Skeletal muscle cell (primary cell): ENCODE data around the gene HELZ.
A peak's percentile ranks its signal among the peaks of the same experiment; 100 is the strongest.
"Not testable (repeated sequence)": the region's sequence is repeated elsewhere in the genome, so short reads cannot be mapped to it uniquely, and the experiment has no call there.

Experiments
- DNase-seq: peaks from one replicate; pipeline ENCODE4 v3.0.0-alpha.2; 2010; ENCODE audit warnings: low read depth
- H3K4me3 ChIP-seq: 2 replicates; pipeline ENCODE4 v1.5.1; 2011; ENCODE audit warnings: low read depth, mild to moderate bottlenecking, control low read depth, low read length, moderate library complexity

Gene HELZ

DNA sequence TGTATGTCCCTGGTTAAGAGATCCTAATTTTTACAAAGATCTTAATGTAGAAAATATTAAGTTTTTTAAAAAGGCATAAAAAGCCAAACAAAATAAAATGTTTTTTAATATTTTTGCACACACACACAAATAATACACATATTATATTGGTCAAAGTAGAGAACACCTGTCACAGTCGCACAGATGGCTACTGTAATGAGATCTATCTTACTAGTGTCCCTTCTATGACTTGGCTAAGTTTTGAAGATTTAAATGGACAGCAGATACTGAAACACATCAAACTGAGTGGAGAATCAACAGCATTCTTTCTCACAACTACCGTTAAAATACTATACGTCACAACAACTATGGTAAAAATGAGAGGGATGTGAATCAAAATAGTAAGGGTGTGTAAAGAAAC lies 83.4 kb downstream of the HELZ start:
- DNase-seq, result no peak

DNA sequence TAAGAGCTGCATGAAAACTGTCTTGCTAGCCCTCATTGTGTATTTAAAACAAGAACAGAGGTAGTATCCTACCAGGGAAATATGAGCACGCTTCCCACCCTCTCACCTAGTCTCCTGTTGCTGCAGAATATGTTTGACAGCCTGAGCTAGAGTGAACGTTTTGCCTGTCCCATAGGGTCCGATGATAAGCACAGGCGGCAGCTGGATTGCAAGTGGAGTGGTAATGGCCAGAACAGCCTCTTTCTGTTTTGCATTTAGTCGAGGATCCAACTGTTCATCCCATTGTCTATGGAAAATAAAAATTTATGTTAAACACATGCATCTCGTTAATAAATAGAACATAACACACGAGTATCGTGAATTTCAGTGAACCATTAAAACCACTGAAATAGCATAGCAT lies 84.2 kb downstream of the HELZ start:
- no peak overlapping the region for H3K4me3 ChIP-seq
- no peak for DNase-seq

More for the DNA sequence above, 83.4 kb downstream of the HELZ start:
- H3K4me3 ChIP-seq, result no peak overlapping the region

DNA sequence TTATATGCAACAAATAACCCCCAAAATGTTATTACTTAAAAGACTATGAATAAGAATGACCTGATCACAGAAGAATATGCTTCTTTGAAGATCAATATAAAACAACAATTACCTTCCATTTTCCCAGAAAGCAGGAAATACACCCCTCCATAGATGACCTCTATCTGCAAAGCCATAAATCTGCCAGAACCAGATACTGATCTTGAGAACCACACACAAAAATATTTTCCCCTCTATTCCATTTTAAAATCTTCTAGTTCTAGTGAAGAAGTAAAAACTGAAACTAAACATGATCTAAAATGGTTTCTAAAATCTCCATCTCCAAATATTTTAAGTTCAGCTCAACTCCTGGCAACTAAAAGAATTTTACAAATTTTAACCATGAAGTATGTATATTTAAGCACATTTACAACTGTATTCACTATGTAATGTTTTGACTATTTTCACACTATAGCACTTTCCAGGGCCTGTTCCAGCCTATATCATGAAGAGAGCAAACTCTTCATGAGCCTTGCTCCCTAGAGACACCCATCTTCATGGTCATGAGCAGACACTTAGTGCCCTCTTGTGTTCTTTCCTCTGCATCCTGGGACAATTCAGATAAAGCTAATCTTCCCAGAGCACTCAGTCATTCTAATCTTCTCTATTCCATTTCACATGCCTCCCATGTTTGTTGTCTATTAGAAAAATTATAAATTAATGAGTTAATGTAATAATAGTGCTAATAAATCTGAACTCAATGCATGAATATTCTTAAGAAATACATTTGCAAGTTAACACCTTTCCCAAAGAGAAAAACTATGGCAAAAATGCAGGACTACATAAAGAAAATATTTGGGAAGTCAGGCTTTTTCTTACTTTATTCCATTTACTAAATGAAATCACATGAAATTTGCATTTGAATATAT lies 87.0 kb downstream of the HELZ start:
- peak; percentile 32 for DNase-seq

DNA sequence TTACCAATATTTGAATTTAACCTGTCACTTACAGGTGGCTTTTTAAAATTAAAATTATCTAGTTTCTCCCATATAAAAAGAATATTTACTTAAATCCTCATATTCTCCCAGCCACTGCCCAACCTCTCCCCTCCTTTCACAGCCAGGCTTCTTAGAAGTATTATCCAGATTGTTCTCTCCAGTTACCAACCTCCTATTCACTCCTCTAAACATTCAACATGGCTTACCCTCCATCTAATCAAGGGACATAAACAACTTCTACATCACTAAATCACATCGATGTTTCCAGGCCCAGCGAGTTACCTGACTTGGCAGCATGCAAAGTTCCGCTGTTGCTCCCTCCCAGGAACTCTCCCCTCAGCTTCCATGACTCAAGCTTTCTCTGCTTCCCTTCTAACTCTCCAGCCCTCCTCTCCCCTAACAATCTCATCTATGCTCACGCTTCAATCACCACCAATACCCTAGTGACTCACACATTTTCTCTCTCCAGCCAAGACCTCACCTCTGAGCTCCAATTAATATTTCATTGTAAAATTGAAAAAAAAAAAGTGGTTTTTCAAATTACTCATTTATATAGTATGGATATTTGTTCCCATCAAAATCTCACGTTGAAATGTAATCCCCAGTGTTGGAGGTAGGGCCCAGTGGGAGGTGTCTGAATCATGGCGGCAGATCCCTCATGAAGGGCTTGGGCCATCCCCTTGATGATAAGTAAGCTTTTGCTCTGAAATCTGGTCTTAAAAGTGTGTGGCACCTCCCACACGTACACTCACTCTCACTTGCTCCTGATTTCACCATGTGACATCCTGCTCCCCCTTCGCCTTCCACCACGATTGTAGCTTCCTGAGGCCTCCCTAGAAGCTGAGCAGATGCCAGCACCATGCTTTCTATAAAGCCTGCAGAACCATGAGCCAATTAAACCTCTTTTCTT lies 88.5 kb downstream of the HELZ start:
- no peak for DNase-seq
- no peak overlapping the region for H3K4me3 ChIP-seq

More for the DNA sequence above, 87.0 kb downstream of the HELZ start:
- no peak overlapping the region for H3K4me3 ChIP-seq

DNA sequence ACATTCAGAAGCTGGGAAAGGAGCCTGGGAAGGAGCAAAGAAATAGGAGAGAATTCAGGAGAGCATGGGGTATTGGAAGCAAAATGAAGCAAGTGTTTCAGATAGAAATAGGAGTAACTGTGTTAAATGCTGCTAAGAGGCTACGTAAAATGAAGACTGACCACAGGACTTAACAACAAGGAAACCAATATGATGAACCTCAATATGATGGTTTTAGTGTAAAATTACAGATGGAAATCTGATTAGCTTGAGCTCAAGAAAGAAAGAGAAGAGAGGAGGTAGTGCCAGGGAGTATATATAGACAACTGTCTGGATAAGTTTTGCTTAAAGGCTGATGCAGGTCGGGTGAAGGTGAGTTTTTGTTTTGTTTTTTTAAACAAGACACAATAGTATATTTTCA lies 92.2 kb downstream of the HELZ start:
- DNase-seq, result no peak
- no peak overlapping the region for H3K4me3 ChIP-seq

DNA sequence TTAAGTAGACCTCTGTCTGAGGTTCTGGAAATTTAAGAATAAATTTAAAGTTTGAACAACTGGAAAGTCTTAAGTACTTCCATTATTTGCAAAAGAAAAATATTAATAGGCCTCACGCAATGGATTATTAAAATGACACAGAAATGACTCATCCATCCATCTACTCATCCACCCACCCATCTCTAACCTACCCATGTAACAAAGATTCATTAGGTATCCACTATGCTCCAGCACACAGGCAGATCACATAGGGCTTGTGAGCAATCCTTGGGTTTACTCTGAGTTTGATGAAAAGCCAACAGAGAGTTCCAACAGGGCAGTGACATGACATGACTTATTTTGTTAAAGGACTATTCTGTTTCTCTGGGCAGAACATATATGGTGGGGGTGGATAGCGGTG lies 93.3 kb downstream of the HELZ start:
- DNase-seq, result peak; percentile 45
- no peak overlapping the region for H3K4me3 ChIP-seq

DNA sequence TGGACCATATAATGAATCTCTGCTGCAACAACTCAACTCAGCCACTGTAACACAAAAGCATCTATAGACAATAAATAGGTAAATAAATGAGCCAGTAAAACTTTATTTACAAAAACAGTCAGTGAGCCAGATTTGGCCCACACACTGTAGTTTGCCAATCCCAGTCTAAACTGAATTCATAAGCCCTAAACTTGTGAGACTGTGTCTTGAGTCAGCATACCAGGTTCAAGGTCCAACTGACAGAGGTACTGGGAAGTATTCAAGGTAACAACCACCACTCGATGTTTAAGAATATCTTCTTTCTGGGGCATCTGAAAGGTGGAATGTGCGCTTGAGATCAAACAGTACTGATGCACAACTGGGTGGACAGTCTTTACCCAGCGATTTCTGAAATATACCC lies 94.2 kb downstream of the HELZ start:
- H3K4me3 ChIP-seq, result no peak overlapping the region
- no peak for DNase-seq

DNA sequence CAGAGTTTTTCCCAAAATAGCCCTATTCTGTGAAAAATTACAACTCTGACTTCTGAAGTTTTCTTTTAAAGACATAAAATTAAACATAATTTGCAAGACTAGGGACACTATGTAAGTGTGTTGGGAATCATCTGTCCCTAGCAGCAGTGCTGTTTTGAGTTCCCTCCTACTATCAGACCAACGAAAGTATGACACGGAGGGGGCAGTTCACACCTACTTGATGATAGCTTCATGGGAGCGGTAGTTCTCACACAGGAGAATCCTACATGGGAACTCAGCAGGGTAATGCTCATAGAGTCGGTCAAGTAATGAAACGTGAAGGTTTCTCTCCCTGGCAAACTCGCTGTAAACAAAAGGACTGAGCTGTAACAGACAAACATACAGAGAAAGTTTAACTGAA lies 96.6 kb downstream of the HELZ start:
- DNase-seq, result no peak
- H3K4me3 ChIP-seq, result no peak overlapping the region

DNA sequence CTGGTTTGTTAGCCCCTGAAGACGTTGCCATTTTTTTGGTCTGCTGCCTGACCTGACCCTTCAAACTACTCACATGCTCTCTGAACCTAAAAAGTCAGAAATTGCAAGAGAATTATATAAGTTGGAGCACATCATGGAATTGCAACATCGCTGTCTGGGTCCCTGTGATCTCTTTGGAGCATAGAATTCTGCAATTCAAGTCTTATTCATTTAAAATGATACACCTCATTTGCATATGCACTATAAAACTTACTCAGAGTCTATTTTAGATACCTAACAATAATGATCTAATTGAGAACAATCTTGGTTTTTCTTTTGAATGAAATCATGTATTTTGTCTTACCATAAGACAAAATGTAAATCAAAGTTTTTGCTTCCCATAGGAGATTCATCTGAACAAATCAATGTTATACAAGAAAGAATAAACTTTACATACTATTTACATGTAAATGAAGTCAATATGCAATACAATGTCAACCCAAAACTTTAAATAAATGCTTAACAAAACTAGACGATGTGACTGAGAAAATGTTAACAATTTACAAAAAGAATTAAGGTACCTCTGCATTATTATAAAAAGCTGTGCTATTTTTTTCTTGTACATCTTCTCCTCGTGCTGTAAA lies 99.7 kb downstream of the HELZ start:
- no peak overlapping the region for H3K4me3 ChIP-seq

DNA sequence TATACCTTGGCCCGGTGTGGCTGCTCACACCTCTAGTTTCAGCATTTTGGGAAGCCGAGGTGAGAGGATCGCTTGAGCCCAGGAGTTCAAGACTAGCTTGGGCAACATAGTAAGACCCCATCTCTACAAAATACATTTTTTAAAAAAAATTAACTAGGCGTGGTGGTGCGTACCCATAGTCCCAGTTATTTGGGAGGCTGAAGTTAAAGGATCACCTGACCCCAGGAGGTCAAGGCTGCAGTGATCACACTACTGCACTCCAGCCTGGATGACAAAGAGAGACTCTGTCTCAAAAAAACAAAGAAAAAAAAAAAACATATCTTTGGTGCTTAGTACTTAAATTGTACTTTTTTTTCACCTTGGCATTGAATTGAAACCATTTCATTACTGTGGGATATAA lies 101.7 kb downstream of the HELZ start:
- no peak overlapping the region for H3K4me3 ChIP-seq
- no peak for DNase-seq

More for the DNA sequence above, 99.7 kb downstream of the HELZ start:
- DNase-seq, result no peak

DNA sequence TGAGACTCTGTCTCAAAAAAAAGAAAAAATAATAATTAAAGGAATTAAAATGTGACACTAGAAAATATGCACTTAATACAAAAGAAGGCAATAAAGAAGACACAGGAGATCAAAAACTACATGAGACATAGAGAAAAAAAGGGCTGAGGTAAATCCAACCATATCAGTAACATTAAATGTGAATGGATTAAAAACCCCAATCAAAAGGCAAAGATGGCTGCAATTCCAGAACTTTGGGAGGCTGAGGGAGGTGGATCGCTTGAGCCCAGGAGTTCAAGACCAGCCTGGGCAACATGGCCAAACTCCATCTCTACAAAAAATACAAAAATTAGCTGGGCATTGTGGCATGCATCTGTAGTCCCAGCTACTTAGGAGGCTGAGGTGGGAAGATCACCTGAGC lies 103.0 kb downstream of the HELZ start:
- not testable (repeated sequence) for DNase-seq, H3K4me3 ChIP-seq

DNA sequence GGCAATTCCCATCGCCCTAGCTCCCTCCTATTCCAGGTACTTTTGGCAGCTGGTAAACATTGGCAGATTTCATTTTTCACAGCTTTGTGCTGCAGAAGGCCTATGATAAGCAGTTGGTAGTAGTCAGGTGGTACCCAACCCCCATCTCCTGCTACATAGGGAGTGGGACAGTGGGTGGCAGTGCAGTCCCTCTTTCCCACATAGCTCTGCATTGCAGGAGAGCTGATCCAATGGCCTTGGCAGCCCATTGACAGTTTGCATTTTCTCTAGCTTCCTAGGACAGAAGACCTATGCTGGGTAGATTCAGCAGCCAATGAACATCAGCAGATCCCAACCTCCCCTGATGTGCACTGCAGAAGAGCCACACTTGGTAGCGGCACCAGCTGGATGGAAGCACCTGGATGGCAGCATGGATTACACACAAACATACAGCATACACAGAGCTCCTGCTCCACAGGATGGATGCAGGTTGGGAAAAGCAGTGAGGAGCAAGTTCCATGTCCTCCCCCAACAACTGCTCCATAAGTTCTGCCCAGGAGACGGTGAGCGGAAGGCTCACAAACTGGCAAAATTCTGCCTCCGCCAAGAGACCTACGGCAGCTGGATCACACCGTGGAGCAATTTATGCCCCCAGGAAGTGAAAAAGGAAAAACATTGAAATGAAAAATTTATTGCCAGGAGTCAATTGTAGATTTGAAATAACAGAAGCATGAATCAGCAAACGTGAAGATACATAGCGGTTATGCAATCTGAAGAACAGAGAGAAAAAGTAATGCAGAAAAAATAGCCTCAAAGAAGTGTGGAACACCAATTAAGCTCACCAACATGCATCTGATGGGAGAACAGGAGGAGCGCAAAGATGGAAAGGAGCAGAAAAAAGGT lies 105.0 kb downstream of the HELZ start:
- no peak overlapping the region for H3K4me3 ChIP-seq
- DNase-seq, result peak; percentile 12

DNA sequence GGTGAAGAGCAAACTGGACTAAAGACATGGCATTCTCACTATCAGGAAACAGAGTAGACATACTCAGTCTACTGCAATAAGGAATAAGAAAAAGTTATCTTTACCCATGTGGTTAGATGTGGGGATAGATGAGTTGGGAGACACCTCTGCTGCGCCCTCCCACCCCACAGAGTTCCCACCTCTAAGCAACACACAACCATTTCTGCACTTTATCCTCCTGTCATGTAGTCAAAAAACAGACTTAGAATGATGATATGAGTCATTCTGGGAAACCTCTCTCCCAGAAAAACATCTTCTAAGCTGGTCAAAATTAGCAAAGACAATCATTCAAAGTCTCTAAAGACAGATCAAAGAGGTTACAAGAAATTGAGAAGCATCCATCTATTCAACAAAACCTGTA lies 105.7 kb downstream of the HELZ start:
- no peak overlapping the region for H3K4me3 ChIP-seq
- no peak for DNase-seq

DNA sequence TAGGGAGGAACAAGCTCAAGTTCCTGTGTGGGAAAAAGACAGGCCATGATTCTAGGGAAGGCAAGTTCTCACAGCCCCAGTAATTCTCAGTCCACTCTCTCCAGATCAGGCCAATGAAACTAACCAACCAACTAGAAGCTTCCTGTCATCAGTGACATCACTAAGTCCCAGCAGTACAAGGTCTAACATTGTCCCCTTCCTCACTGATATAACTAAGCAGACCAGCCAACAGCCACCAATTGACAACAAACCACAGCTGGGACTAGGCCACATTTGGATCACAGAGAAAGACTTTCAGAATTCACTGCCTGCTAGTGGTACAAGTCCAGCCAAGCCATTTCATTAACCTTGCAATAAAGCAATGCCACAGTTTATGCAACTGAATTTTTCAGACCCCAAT lies 106.6 kb downstream of the HELZ start:
- no peak overlapping the region for H3K4me3 ChIP-seq
- DNase-seq, result no peak

DNA sequence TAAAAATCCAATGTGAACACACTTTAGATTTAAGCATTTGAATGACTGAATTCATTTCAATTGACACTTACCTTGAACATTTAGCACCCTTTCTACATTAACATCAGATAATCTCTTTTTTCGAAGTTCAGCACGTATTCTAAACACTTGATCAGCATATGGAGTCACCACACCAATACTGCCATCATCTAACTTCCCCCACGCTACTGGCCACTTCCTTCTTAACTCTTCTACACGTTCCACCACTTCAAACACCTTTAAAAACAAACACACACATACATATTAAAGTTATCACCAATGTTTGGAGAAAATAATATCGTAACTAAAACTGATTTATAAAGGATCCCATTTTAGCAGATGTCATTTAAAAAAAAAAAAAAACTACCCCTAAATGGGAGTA lies 107.1 kb downstream of the HELZ start:
- DNase-seq, result no peak

DNA sequence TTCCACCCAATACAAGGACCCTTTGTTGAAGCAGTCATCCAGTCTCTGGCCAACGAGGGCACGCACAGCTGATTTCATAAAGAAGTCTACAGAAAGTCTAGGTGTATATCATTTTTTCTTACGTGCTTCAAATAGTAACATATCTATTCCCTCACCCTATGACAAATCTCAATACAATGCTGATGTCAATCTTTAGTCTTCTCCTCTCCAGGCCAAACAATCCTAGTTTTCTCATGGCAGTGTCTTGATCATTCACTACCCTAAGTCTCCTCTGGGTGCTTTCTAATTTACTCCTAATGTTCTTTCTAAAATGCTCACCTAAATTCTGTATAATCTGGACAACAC lies 108.0 kb downstream of the HELZ start:
- DNase-seq, result no peak
- no peak overlapping the region for H3K4me3 ChIP-seq

More for the DNA sequence above, 107.1 kb downstream of the HELZ start:
- H3K4me3 ChIP-seq, result no peak overlapping the region

DNA sequence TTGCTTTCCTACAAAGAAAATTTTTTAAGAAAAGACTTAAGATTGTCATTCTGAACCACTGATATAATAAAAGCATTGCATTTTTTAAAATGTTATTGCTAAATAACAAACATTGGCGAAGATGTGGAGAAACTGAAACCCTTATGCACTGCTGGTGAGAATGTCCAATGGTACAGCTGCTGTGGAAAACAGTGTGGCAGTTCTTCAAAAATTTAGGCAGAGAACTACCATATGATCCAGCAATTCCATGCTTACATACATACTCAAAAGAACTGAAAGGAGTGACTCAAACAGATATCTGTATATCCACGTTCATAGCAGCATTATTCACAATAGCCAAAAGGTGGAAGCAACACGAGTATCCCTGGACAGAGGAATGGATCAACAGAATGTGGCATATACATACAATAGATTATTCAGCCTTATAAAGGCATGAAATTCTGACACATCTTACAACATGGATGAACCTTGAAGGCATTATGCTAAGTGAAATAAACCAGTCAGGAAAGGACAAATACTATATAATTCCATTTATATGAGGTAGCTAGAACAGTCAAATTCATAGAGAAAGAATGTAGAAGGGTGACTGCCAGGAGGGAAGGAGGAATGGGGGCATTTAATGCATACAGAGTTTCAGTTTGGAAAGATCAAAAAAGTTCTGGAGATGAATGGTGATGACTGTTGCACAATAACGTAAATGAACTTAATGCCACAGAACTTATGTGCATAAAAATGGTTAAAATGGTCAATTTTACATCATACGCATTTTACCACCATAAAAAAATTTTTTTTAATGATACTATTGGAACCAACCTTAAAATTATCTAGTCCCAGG lies 108.6 kb downstream of the HELZ start:
- DNase-seq, result no peak
- no peak overlapping the region for H3K4me3 ChIP-seq

DNA sequence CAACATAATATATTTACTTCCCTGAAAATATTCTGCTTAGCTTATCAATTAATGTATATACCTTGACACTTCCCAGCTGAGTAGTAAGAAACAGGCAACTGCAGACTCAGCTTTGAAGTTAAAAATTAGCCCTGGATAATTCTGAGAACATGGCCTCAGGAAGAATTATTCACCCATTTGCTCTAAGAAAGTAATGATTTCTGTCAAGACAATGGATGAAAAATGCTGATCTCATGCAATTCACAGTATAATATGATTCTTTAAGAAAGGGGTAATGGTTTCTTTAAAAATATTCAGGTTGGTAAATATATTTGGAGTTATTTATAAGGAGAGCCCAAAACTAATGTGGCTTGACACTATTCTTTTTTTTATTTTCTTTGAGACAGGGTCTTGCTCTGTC lies 111.8 kb downstream of the HELZ start:
- no peak overlapping the region for H3K4me3 ChIP-seq

More for the DNA sequence above, 111.8 kb downstream of the HELZ start:
- no peak for DNase-seq
